HG03097 (cell line): ENCODE measurements around the gene SHC4.
"Not testable (repeated sequence)": the region's sequence is repeated elsewhere in the genome, so short reads cannot be mapped to it uniquely, and the experiment has no call there.

Experiments used
- ATAC-seq: cut with Tn5 transposase; IDR thresholded peaks from one replicate; pipeline ENCODE4 v1.9.1; 2021; ENCODE audit not compliant: unreplicated experiment, low FRiP score

Gene SHC4

DNA sequence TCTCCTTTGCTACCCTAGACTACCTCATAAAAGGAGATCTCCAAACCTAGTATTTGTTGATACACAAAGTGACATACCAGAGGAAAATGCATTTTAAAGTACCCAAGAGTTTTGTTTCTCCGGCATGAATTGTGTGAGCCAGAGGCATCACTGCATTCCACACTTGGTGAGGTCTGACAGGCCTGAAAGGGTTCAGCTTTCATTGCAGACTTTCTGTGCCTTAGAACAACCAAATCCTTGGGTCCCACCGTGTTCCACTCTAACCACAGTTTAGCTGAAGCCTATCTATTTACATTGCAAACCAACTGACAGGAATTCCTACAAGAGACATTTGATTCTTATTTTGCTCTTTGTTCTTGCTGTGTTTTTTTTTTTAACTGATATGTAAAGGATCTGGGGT, 106.8 kb downstream of the SHC4 start:
- ATAC-seq = no peak

DNA sequence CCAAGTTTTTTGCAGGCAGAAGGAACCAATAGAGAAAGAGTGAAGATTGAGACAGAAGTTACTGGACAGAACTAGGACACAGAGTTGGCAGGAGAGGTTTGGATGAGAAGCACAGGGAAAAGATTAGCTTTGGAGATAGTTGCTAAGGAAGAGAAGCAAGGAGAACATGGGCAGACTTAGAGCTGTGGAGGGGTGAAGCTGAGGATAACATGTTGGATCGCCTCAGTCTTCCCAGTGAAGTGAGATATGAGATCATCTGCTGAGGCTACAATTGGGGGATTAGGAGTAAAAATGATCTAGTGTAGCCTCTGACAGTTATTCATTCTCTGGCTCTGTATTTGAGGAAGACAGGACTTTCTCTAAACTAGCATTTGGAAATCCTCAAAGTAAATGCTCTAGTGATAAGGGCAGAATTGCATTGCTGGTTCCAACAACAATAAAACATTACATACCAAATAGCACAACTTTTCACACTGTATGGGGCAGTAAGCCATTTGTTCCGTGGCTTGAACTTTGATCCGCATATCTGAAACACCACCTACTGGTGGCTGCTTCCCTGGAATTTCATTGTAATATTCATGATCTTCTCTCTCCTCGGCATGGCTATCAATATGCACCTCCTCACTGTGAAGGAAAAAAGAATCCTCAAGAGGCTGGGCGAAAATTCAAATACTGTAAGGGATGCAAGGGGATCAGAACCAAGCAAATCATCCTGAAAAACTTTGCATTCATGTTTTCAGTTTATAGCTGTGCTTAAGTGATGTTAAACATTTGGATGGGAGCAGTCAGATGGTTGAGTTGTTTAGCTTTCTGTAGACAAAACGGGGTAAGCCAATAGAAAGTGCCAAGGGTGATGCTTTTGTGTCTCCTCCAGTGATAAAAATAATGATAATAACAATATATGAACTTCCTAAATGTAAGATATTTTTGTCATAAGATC, 107.9 kb downstream of the SHC4 start:
- ATAC-seq = no peak

DNA sequence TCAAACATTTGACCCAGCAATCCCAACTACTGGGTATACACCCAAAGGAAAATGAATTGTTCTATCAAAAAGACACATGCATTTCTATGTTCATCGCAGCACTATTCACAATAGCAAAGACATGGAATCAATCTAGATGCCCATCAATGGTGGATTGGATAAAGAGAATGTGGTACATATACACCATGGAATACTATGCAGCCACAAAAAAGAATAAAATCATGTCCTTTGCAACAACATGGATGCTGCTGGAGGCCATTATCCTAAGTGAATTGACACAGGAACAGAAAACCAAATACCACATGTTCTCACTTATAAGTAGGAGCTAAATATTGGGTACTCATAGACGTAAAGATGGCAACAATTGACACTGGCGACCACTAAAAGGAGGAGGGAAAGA, 109.3 kb downstream of the SHC4 start:
- not testable (repeated sequence) for ATAC-seq

DNA sequence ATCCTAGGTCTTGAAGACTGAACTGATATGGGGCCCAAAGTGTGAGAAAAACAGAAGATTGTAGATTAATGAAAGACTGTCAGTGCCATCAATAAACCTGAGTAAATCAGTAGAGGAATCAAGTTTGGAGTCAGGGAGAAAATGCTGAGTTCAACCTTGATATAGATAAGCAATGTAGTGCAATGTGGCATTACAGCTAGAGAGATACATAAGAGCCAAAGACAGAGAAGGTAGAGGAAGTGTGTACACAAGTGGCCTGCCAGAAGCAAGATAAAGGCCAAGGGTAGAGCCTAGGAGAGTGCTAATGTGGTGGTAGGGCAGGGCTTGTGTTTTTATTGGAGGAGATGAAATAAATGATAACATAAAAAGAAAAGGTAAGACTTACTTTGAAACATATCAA, 111.8 kb downstream of the SHC4 start:
- ATAC-seq = no peak

DNA sequence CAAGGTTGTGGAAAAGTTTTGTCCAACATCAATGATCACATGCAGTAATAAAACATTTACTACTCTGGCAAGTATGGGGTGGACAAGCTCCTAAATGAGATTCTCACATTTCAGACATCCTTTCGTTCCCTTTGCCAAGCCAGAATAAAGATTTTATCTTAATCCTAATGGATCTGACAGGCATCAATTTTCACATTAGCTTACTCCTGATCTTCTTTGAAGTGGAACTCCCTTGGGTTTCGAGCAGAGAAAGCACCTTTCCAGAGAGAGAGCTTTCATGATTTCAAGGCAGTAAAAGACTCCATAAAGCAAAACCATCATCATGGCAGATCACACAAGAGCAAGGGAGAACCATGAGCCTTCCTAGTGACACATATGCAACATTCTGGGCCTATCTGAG, 113.1 kb downstream of the SHC4 start:
- ATAC-seq = no peak

DNA sequence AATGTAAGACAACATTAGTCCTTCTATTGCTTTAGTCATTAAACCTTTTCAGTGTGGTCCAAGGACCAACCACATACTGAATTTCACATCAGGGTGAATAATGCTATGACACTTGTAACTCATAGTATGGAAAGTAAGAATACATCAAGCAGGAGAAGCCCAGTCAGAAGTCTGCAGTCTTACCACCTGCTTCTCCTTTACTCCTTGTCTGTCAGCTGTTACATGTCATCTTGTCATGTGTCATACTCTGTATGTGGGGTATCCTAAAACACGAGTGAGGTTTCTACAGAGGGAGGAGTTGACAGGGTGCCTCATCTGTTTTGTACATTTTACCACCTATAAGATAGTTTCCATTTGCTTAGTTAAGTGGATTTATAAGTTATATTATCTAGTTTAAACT, 118.6 kb downstream of the SHC4 start:
- ATAC-seq = no peak

DNA sequence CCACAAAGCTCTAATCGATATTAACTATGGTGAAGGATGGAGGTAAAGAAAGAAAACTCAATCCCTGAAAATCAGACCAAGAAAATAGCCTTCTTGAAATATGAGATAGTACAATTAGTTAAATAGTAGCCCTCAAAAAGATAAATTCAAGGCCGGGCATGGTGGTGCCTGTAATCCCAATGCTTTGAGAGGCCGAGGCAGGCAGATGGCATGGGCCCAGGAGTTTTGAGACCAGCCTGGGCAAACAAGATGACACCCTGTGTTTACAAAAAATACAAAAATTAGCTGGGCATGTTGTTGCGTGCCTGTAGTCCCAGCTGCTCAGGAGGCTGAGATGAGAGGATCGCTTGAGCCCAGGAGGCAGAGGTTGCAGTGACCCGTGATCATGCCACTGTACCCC, 121.2 kb downstream of the SHC4 start:
- ATAC-seq = no peak

DNA sequence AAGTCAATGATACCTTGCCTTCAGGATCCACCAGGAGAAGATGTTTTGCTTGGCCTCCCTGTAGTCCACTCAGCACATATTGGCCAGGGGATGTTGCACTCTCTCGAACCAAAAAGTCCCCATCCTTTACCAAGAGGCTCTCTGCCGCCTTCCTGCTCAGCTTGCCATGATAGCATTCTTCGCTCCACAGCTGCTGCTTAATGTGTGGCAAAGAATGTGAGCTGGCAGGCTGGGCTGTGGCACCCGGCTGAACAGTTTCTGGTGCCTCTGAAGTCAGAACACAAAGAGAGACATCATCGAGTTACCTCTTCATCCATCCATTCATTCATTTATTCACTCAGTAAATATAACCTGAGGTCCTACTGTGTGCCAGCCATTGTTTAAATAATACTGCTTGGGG, 129.0 kb downstream of the SHC4 start:
- no peak for ATAC-seq

DNA sequence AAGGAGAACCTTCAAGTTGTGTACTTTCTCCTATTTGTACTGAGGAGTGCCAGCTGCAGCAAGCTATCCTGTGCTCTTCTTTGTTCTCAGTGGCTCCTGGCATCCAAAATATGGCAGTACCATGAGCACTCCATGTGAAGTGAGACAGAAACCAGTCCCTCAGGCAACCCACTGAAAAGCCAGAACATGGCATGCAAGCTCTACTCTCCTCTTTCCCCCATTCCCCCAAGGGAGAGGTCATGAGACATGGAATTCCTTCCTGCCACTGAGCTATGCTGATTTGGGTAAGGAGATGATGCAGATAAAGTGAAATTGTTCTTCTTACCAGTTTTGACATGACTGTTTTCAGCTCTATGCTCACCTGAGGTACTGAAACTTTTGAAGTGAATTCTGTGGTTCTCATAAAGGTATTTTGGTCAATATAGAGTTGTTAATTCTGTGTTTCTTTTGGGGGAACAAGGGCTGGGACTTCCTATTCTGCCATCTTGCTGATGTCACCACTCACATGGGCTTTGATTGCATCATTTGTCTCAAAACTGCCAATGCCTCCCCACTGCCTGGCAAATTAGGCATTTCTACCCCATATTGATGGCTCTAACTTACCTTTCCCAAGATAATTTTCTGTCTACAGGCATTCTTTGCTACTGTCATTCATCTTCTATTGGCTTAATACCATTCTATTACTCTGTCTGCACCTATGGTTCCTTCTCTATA, 130.0 kb downstream of the SHC4 start:
- ATAC-seq = no peak

DNA sequence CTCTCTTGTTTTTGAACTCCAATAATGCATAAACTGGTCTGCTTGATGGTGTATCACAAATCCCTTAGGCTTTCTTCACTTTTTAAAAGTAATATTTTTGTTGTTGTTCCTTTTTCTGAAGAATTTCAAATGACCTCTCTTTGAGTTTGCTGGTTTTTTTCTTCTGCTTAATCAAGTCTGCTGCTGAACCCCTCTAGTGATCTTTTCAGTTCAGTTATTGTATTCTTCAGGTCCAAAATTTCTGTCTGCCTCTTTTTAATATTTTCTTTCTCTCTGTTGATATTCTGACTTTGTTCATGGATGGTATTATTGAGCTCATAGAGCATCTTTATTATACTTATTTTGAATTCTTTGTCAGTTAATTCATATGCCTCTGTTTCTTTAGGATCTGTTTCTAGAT, 131.1 kb downstream of the SHC4 start:
- ATAC-seq = no peak

DNA sequence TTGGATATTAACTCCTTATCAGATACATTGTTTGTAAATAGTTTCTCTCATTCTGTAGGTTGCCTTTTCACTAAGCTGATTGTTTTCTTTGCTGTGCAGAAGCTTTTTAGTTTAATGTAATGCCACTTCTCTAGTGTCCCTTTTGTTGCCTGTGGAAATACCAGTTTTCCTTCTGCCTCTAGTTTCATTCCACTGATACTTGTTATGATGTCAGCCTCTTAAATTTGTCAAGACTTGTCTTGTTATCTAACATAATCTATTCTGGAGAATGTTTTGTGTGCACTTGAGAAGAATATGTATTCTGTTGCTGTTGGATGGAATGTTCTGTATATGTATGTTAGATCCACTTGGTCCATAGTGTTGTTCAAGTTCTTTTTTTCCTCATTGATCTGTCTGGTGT, 134.8 kb downstream of the SHC4 start:
- ATAC-seq = no peak

DNA sequence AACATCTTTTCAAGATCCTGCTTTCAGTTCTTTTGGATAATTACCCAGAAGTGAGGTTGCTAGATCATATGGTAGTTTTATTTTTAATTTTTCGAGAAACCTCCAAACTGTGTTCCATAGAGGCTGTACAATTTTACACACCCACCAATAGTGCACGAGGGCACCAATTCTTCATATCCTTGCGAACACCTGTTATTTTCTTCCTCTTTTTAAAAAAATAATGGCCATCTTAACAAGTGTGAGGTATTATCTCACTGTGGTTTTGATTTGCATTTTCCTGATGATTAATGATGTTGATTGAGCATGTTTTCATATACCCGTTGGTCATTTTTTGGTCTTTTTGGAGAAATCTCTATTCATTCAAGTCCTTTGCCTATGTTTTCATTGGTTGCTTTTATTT, 135.2 kb downstream of the SHC4 start:
- no peak for ATAC-seq

DNA sequence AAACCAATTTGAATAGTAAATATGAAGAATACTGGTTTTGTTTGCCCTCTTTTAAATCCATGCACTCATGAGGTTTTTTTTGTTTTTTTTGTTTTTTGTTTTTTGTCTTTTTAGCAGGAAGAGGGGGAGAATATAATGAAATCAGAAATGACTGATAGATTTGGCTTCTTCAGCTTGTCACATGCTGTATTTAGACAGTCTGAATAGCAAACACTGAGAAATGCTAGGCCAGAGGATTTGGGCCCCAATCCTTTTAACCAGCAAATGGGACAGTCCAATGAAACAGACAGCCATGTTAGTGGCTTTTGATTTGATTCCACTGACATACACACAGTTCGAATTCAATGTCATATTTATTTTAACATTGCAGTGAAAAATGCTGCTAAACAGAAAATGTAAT, 138.6 kb downstream of the SHC4 start:
- ATAC-seq = no peak

DNA sequence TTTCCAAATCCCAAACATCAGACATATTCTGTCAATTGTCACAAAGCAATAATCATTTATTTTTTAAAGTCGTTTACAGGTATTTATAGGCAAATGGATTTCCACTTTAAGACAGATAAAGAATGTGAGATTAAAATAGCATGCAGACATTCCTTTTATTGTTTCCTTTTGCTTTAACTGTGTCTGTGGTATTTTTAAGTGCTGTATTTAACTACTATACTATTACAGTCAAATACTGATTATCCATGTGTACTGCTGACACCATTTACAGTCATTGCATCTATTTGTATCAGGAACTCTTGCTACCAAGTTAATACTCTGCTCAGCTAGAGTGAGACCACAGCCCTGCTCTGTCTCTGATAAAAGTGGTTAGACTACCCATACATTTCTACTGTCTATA, 140.0 kb downstream of the SHC4 start:
- ATAC-seq = no peak

DNA sequence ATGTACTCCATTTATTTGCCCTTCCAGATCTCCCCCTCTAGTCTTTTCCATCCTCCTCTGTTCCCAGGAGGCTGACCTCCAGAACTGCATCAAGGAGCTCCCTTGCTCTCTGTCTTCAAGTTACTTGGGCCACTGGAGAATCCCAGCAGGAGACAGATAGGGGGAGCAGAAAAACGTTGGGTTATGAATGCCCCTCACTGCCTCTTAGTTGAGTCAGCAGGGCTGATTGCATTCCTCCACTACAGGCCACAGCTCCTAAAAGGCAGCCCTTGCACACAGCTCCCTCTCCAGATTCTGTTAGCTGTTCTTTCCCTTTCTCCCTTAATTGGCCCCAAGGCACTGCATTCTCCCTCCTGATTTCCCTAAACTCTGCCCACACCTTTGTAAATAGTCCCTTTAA, 140.5 kb downstream of the SHC4 start:
- no peak for ATAC-seq

DNA sequence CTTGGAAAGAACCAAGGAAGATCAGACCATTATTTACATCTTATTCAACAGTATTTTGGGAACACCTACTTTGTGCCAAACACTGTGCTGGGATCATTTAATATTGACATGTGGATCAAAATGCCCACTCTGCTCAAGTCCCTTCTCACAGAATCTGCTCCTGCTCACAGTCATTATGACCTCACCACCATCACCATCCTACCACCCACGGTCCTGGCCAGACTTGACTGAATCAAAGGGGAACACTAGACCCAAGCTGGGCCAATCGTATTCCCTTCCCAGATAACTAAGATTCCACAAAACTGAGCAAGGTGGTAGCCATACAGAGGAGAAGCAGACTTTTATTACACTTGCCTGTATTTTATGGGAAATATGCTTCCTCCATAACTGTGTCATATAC, 149.4 kb downstream of the SHC4 start:
- ATAC-seq = no peak

DNA sequence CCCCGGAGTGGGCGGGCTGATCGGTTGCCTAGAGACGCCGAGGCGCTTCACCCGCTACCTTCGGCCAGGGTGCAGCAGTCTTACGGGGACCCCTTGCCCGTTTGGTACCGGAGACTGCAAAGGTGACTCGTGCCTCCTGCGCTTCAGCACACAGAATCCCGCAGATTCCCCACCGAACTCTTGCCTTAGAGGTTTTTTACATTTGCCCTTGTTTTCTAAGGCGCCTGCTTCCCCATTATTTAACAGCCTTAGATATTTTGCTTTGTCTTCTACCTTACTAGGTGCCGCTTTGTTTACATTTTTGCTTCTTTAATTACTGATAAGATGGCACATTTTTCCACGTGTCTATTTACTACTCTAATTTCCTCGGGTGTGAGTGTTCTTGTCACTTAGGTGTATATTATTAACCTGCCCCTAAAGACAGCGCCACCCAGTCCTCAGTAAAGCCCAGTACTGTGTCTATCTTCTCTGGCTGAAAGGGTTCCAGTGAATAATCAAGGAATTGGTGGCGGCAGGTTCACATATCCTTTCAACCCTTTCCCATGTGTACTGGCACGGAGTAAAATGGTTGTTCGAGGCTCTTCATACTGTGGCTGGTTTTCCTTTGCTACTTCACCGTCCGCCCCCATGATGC, 152.3 kb downstream of the SHC4 start:
- ATAC-seq = no peak

DNA sequence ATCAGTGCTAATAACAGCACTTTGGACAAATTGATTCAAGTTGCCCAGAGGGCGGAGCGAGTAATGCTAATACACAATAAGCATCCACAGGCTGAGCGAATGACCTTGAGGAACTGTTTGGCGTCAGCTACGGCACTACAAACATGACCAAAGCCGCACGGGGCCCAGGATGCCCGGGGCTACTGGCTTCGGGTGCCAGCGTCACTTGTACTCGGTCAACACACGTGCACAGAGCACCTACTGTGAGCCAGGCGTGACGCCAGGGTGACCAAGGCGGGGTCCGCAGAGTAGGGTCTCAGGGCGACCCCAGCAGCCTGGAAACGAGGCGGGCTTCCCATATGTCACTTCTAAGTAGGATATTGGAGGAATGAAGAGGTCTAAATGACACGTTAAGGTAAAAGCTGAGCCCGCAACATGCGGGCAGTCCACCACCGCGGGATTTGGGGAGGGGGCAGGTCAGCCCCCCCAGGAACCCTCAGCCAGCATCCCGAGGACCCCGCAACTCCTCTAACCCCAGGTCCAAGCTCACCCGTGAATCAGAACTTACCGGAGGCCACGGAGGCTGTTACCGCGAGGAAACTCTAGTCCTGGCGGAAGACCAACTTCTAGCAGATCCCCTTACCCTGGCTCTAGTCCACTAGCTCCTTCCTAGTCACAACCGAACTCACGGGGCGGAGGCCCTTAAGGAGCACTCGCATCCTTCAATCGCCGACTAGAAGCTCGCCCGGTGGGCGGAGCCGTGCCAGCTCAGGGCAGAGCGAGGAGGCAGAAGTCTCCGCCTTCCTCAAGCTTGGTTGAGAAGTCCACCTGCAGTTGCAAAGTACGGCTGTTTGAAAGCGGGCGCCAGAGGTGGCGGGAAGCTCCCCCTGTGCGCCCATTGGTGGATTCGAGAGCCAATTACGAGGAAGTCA, 153.1 kb downstream of the SHC4 start, which contains the start of gene CEP152:
CEP152 (minus strand) TSS at position 656 of the 911 bp plus-strand sequence. CDS start 5,420 bp downstream, outside the sequence.
- ATAC-seq = peak; percentile 98

DNA sequence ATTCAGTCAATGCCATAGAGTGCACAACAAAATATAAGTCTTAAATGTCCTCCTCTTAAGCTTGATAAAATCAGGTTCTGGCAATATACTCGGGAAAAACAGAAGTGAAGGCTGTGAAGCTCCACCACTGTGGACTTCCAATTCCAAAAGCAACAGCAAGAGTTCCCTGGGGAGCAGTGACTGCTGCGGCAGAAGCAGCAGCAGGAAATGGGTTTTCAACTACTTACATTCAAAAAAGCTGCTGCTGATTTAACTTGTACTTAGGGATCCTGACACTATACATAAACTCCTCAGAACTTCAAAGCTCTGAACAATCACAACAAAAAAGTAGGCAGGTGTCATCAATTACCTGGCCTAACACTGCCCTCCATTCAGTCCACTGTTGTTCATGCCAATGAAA, 157.6 kb downstream of the SHC4 start:
- no peak for ATAC-seq

DNA sequence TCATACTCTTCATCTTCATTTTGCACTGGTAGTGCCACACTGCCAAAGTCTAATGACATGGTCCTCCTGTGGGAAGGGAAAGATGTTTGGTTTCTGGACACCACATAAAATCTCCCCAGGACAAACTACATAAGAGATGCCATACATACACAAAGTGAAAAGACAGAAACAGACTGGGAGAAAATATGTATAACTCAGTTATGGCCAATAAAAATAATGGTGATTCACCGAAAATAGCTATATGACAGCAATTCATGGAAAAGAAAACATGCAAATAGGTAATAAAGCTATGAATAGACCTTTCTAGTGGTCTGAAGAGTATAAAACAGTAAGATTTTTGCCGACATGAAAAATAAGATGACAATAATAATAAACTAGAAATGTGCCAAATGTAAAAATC, 158.1 kb downstream of the SHC4 start:
- no peak for ATAC-seq
